Chondrocyte (in vitro differentiated cells): Measurements from ENCODE around the gene MAPK8. TPM values are rescaled to one million over a fixed set of nuclear protein-coding genes. Genes with fewer than 3 reads are reported as not detected.

Experiments
- DNase-seq: peaks from one replicate; pipeline ENCODE4 v3.0.0; 2021; ENCODE audit warnings: mixed read lengths, low spot score
- H3K27ac Mint-ChIP-seq: one replicate; pipeline ENCODE4 v1.8.0; 2021; ENCODE audit warnings: mild to moderate bottlenecking, moderate library complexity, mixed read lengths; ENCODE audit not compliant: unreplicated experiment
- H3K27me3 Mint-ChIP-seq: 2 replicates; pipeline ENCODE4 v1.8.0; 2021; ENCODE audit warnings: low read depth, mixed read lengths
- H3K36me3 Mint-ChIP-seq: 2 replicates; pipeline ENCODE4 v1.8.0; 2021; ENCODE audit warnings: low read depth, mixed read lengths
- H3K4me1 Mint-ChIP-seq: 2 replicates; pipeline ENCODE4 v1.8.0; 2021; ENCODE audit warnings: low read depth, mild to moderate bottlenecking, mixed read lengths
- H3K4me3 Mint-ChIP-seq: one replicate; pipeline ENCODE4 v1.8.0; 2021; ENCODE audit warnings: mild to moderate bottlenecking, moderate library complexity, mixed read lengths; ENCODE audit not compliant: unreplicated experiment
- H3K9me3 Mint-ChIP-seq: 2 replicates; pipeline ENCODE4 v1.8.0; 2021; ENCODE audit warnings: low read depth, mixed read lengths
- CTCF ChIP-seq: fragments of 200-600 bp; sonication (generic); IDR thresholded peaks from 2 replicates; pipeline ENCODE4 v1.5.0; 2021; ENCODE audit warnings: antibody characterized with exemption, mild to moderate bottlenecking, moderate library complexity
- total RNA-seq: library from RNA; stranded (reverse); gene quantifications from 3 replicates; pipeline ENCODE4 v1.2.1, GENCODE V29; 2021

The MAPK8 gene
- total RNA-seq, 1 donor from 2014 or later = 43.4 TPM

- no peak for DNase-seq
- Mint-ChIP-seq H3K36me3 (peaks cover 23% of the 10 kb centered on the region), H3K9me3 (peaks cover 22% of the 10 kb centered on the region), H3K4me3 (no peak overlapping the region), H3K4me1 (peaks cover 6% of the 10 kb centered on the region), H3K27ac (no peak overlapping the region), H3K27me3 (no peaks in the 10 kb centered on the region)
- TF ChIP-seq CTCF = no peak
Observed at GRCh38 chr10:48333856-48334255, 27.4 kb downstream of the MAPK8 start.

- no peak for TF ChIP-seq CTCF
- Mint-ChIP-seq H3K27me3 (no peaks in the 10 kb centered on the region), H3K4me3 (no peak overlapping the region), H3K27ac (no peak overlapping the region), H3K36me3 (peaks cover 21% of the 10 kb centered on the region), H3K9me3 (peaks cover 21% of the 10 kb centered on the region), H3K4me1 (peaks cover 14% of the 10 kb centered on the region)
- DNase-seq = no peak
Observed at GRCh38 chr10:48335788-48336187, 29.3 kb downstream of the MAPK8 start.

GRCh38 chr10:48336978-48337599, 30.6 kb downstream of the MAPK8 start:
- peaks cover 15% of the 10 kb centered on the region for H3K9me3 Mint-ChIP-seq
- no peaks in the 10 kb centered on the region for H3K27me3 Mint-ChIP-seq
- TF ChIP-seq CTCF = no peak
- peaks cover 12% of the 10 kb centered on the region for H3K36me3 Mint-ChIP-seq
- no peak for DNase-seq
- H3K4me1 Mint-ChIP-seq = peaks cover 19% of the 10 kb centered on the region
- H3K27ac Mint-ChIP-seq = no peak overlapping the region
- H3K4me3 Mint-ChIP-seq = no peak overlapping the region

- H3K4me3 Mint-ChIP-seq = no peak overlapping the region
- peaks cover 2% of the 10 kb centered on the region for H3K36me3 Mint-ChIP-seq
- H3K9me3 Mint-ChIP-seq = peaks cover 11% of the 10 kb centered on the region
- H3K27me3 Mint-ChIP-seq = no peaks in the 10 kb centered on the region
- DNase-seq = no peak
- H3K27ac Mint-ChIP-seq = no peak overlapping the region
- H3K4me1 Mint-ChIP-seq = peaks cover 36% of the 10 kb centered on the region
- no peak for TF ChIP-seq CTCF
Observed at GRCh38 chr10:48340734-48341133, 34.3 kb downstream of the MAPK8 start.

- Mint-ChIP-seq H3K27me3 (no peaks in the 10 kb centered on the region), H3K9me3 (peaks cover 18% of the 10 kb centered on the region), H3K4me1 (peaks cover 36% of the 10 kb centered on the region), H3K36me3 (peaks cover 5% of the 10 kb centered on the region), H3K4me3 (no peak overlapping the region), H3K27ac (no peak overlapping the region)
- no peak for TF ChIP-seq CTCF
- no peak for DNase-seq
Observed at GRCh38 chr10:48343106-48343505, 36.6 kb downstream of the MAPK8 start.
